ENCODE measurements around the gene MDM1. TPM values are rescaled to one million over a fixed set of nuclear protein-coding genes. Genes with fewer than 3 reads are reported as not detected.

Gene MDM1
- polyA plus RNA-seq, 1 experiment, result 8.5 TPM

GRCh38 chr12:68250454-68250853 is 81.7 kb downstream of the MDM1 start:
- no peak for DNase-seq (ENCODE audit: low read depth)
- H3K27me3 ChIP-seq (ENCODE audit: control insufficient read depth, insufficient read depth, low read length), result peaks cover 2% of the 10 kb centered on the region
- POLR2A ChIA-PET, result no interaction called here
- CTCF ChIA-PET, result no interaction called here
- TF ChIP-seq, protein P1, sequence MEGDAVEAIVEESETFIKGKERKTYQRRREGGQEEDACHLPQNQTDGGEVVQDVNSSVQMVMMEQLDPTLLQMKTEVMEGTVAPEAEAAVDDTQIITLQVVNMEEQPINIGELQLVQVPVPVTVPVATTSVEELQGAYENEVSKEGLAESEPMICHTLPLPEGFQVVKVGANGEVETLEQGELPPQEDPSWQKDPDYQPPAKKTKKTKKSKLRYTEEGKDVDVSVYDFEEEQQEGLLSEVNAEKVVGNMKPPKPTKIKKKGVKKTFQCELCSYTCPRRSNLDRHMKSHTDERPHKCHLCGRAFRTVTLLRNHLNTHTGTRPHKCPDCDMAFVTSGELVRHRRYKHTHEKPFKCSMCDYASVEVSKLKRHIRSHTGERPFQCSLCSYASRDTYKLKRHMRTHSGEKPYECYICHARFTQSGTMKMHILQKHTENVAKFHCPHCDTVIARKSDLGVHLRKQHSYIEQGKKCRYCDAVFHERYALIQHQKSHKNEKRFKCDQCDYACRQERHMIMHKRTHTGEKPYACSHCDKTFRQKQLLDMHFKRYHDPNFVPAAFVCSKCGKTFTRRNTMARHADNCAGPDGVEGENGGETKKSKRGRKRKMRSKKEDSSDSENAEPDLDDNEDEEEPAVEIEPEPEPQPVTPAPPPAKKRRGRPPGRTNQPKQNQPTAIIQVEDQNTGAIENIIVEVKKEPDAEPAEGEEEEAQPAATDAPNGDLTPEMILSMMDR (IDR thresholded peaks at IDR 0.05; ENCODE audit: insufficient read depth, low read depth, low read length), result no peak
- H3K4me3 ChIP-seq (ENCODE audit: low read depth, low read length), result no peak overlapping the region
- no peaks in the 10 kb centered on the region for H3K36me3 ChIP-seq (ENCODE audit: control insufficient read depth, insufficient read depth, low read length)

GRCh38 chr12:68247785-68248184 is 84.4 kb downstream of the MDM1 start:
- ChIA-PET CTCF (interaction anchor here (0.6 to 0.9 kb wide), 2 partner anchors 10 to 63 kb away, joined by 3 read pairs; no protein-coding TSS in a partner anchor), POLR2A (no interaction called here)
- no peak for DNase-seq (ENCODE audit: low read depth)
- TF ChIP-seq, protein P1 (IDR thresholded peaks at IDR 0.05; ENCODE audit: insufficient read depth, low read depth, low read length), result no peak
- no peak overlapping the region for H3K4me3 ChIP-seq (ENCODE audit: low read depth, low read length)
- H3K27me3 ChIP-seq (ENCODE audit: control insufficient read depth, insufficient read depth, low read length), result peaks cover 2% of the 10 kb centered on the region
- no peaks in the 10 kb centered on the region for H3K36me3 ChIP-seq (ENCODE audit: control insufficient read depth, insufficient read depth, low read length)

GRCh38 chr12:68246350-68246749 is 85.8 kb downstream of the MDM1 start:
- TF ChIP-seq, protein P1 (IDR thresholded peaks at IDR 0.05; ENCODE audit: insufficient read depth, low read depth, low read length), result no peak
- ChIA-PET CTCF (no interaction called here), POLR2A (no interaction called here)
- Histone ChIP-seq H3K36me3 (ENCODE audit: control insufficient read depth, insufficient read depth, low read length) (no peaks in the 10 kb centered on the region), H3K4me3 (ENCODE audit: low read depth, low read length) (no peak overlapping the region), H3K27me3 (ENCODE audit: control insufficient read depth, insufficient read depth, low read length) (no peaks in the 10 kb centered on the region; the same call in 1 of the 2 replicates)
- DNase-seq (ENCODE audit: low read depth), result no peak

- CTCF ChIA-PET, result interaction anchor here (1.0 to 1.4 kb wide), 3 partner anchors 22 to 71 kb away, joined by 3 to 5 read pairs (median 3); no protein-coding TSS in a partner anchor
- H3K4me3 ChIP-seq (ENCODE audit: low read depth, low read length), result no peak overlapping the region
- POLR2A ChIA-PET, result interaction anchor here (0.6 kb wide), 1 partner anchor 54 kb away, joined by 3 read pairs; no protein-coding TSS in a partner anchor
- no peaks in the 10 kb centered on the region; the same call in 1 of the 2 replicates for H3K27me3 ChIP-seq (ENCODE audit: control insufficient read depth, insufficient read depth, low read length)
- H3K36me3 ChIP-seq (ENCODE audit: control insufficient read depth, insufficient read depth, low read length), result no peaks in the 10 kb centered on the region
- TF ChIP-seq, protein P1 (IDR thresholded peaks at IDR 0.05; ENCODE audit: insufficient read depth, low read depth, low read length), result no peak
- no peak for DNase-seq (ENCODE audit: low read depth)
These were observed 86.8 kb downstream of the MDM1 start for GRCh38 chr12:68245180-68246021.

Other genes starting within 250 kb of the MDM1 start
- not detected in 2 replicates for gene IFNG, start 172.6 kb downstream of the MDM1 start, polyA plus RNA-seq (2011; rRNA removed)
- gene IL26, start 106.6 kb downstream of the MDM1 start, polyA plus RNA-seq (2011; rRNA removed), result not detected in 2 replicates
- gene IL22, start 78.8 kb downstream of the MDM1 start, polyA plus RNA-seq (2011; rRNA removed), result not detected in 2 replicates